ENCODE results near the gene CYFIP1. TPM values are rescaled to one million over a fixed set of nuclear protein-coding genes. Genes with fewer than 3 reads are reported as not detected.

The CYFIP1 gene
- total and polyA plus RNA-seq, 7 donors: 9.1 to 43.0 (median 23.3) TPM

- H3K4me3 ChIP-seq: no peak overlapping the region
- ATAC-seq (no peak), DNase-seq (no peak)
- H3K27ac ChIP-seq: no peak overlapping the region
- TF ChIP-seq CTCF (IDR thresholded peaks at IDR 0.05): no peak
- peaks cover 3 to 74% of the 10 kb centered on the region in 2 donors for H3K36me3 ChIP-seq (ENCODE audit: insufficient read depth in 1 of 2, low read depth in 1 of 2)
- intact Hi-C loops (cut with DNase I): no loop called here
- no peaks in the 10 kb centered on the region for H3K9me3 ChIP-seq
- 95 to 96% (median 96%) methylated on average over 9 of the region's 9 CpGs for whole genome bisulfite sequencing, 3 donors
- H3K4me1 ChIP-seq: no peaks in the 10 kb centered on the region
- no peaks in the 10 kb centered on the region for H3K27me3 ChIP-seq (ENCODE audit: insufficient read depth in 3 of 3, low read length in 2 of 3)
Observed at GRCh38 chr15:22908830-22909229, 71.3 kb downstream of the CYFIP1 start.

GRCh38 chr15:22907161-22907950 is 72.8 kb downstream of the CYFIP1 start:
- WGBS, 3 donors: 88 to 97% (median 91%) methylated on average over 16 of the region's 16 CpGs
- ATAC-seq: no peak
- H3K4me3 ChIP-seq: no peak overlapping the region

GRCh38 chr15:22904736-22905135 is 75.4 kb downstream of the CYFIP1 start:
- Histone ChIP-seq H3K4me3 (no peak overlapping the region), H3K27me3 (ENCODE audit: insufficient read depth in 3 of 3, low read length in 2 of 3) (no peaks in the 10 kb centered on the region), H3K36me3 (ENCODE audit: insufficient read depth in 1 of 2, low read depth in 1 of 2) (peaks cover 2 to 76% of the 10 kb centered on the region in 2 donors), H3K4me1 (no peaks in the 10 kb centered on the region), H3K9me3 (no peaks in the 10 kb centered on the region), H3K27ac (no peak overlapping the region)
- ATAC-seq (no peak), DNase-seq (no peak)
- TF ChIP-seq CTCF (IDR thresholded peaks at IDR 0.05): no peak
- intact Hi-C loops (cut with DNase I): no loop called here
- 57 to 65% (median 58%) methylated on average over 11 of the region's 11 CpGs for WGBS, 3 donors

More at GRCh38 chr15:22907161-22907950, 72.8 kb downstream of the CYFIP1 start:
- Histone ChIP-seq H3K9me3 (no peaks in the 10 kb centered on the region), H3K4me1 (no peaks in the 10 kb centered on the region), H3K27me3 (ENCODE audit: insufficient read depth in 3 of 3, low read length in 2 of 3) (no peaks in the 10 kb centered on the region), H3K36me3 (ENCODE audit: insufficient read depth in 1 of 2, low read depth in 1 of 2) (peaks cover 5 to 78% of the 10 kb centered on the region in 2 donors), H3K27ac (no peak overlapping the region)
- TF ChIP-seq CTCF (IDR thresholded peaks at IDR 0.05): no peak
- intact Hi-C loops (cut with DNase I): no loop called here
- DNase-seq: no peak

GRCh38 chr15:22903961-22904534 is 76.1 kb downstream of the CYFIP1 start:
- Histone ChIP-seq H3K4me1 (no peaks in the 10 kb centered on the region), H3K36me3 (ENCODE audit: insufficient read depth in 1 of 2, low read depth in 1 of 2) (peaks cover 2 to 76% of the 10 kb centered on the region in 2 donors), H3K9me3 (no peaks in the 10 kb centered on the region), H3K4me3 (no peak overlapping the region), H3K27ac (no peak overlapping the region), H3K27me3 (ENCODE audit: insufficient read depth in 3 of 3, low read length in 2 of 3) (no peaks in the 10 kb centered on the region)
- intact Hi-C loops (cut with DNase I): no loop called here
- WGBS, 3 donors: 88 to 94% (median 89%) methylated on average over 19 of the region's 19 CpGs
- ATAC-seq (peak in 1 of 4 donors; percentile 22), DNase-seq (no peak)
- TF ChIP-seq CTCF (IDR thresholded peaks at IDR 0.05): no peak
